ENCODE results near the gene LRIG1.

- TF ChIP-seq EP300 (IDR thresholded peaks at IDR 0.05; ENCODE audit: borderline replicate concordance) (no peak), CEBPB (IDR thresholded peaks at IDR 0.05) (no peak), NFIC (IDR thresholded peaks at IDR 0.05) (no peak), USF1 (IDR thresholded peaks at IDR 0.05) (no peak), MAX (IDR thresholded peaks at IDR 0.05) (no peak), YY1 (IDR thresholded peaks at IDR 0.05; ENCODE audit: low read depth) (no peak), REST (IDR thresholded peaks at IDR 0.05; ENCODE audit: low read depth) (no peak), CREB1 (IDR thresholded peaks at IDR 0.05; ENCODE audit: low read depth) (no peak), TAF1 (IDR thresholded peaks at IDR 0.05; ENCODE audit: low read depth) (no peak), TCF12 (IDR thresholded peaks at IDR 0.05; ENCODE audit: low read depth) (no peak), EGR1 (IDR thresholded peaks at IDR 0.05) (no peak)
These were observed 69.9 kb downstream of the LRIG1 start for GRCh38 chr3:66430876-66431275.

Measured in Ishikawa (cell line).